H9 (cell line): ENCODE results near the gene UMAD1. TPM values are rescaled to one million over a fixed set of nuclear protein-coding genes. Genes with fewer than 3 reads are reported as not detected.

ENCODE experiments used
- DNase-seq: peaks from one replicate; pipeline ENCODE4 v3.0.0-alpha.2; 2017
- H2AFZ ChIP-seq: one replicate; pipeline ENCODE4 v1.6.1; 2013; ENCODE audit warnings: mild to moderate bottlenecking, low read length, control low read depth, moderate library complexity
- H2AK5ac ChIP-seq: 2 replicates; pipeline ENCODE4 v1.6.1; 2013; ENCODE audit warnings: low read length, control low read depth, mixed read lengths; ENCODE audit not compliant: insufficient read length
- H2BK120ac ChIP-seq: one replicate; pipeline ENCODE4 v1.6.1; 2013; ENCODE audit warnings: low read depth, mild to moderate bottlenecking, low read length, control low read depth, inconsistent platforms; ENCODE audit not compliant: poor library complexity, severe bottlenecking
- H2BK12ac ChIP-seq: 2 replicates; pipeline ENCODE4 v1.6.1; 2013; ENCODE audit warnings: low read length, control low read depth, mixed read lengths, low read depth; ENCODE audit not compliant: insufficient read length
- H2BK15ac ChIP-seq: 2 replicates; pipeline ENCODE4 v1.6.1; 2013; ENCODE audit warnings: low read depth, low read length, control low read depth
- H2BK20ac ChIP-seq: one replicate; pipeline ENCODE4 v1.6.1; 2013; ENCODE audit warnings: low read depth, mild to moderate bottlenecking, low read length, control low read depth, inconsistent platforms; ENCODE audit not compliant: poor library complexity, severe bottlenecking
- H2BK5ac ChIP-seq: 2 replicates; pipeline ENCODE4 v1.6.1; 2013; ENCODE audit warnings: low read length, control low read depth, mixed read lengths; ENCODE audit not compliant: insufficient read length
- H3K14ac ChIP-seq: 2 replicates; pipeline ENCODE4 v1.6.1; 2013; ENCODE audit warnings: low read length, control low read depth; ENCODE audit not compliant: insufficient read depth
- H3K18ac ChIP-seq: 2 replicates; pipeline ENCODE4 v1.6.1; 2013; ENCODE audit warnings: low read depth, mild to moderate bottlenecking, mixed read lengths, low read length, control low read depth; ENCODE audit not compliant: insufficient read length
- H3K23ac ChIP-seq: 2 replicates; pipeline ENCODE4 v1.6.1; 2013; ENCODE audit warnings: low read length, control low read depth, mixed read lengths, low read depth; ENCODE audit not compliant: insufficient read length
- H3K23me2 ChIP-seq: 2 replicates; pipeline ENCODE4 v1.6.1; 2013; ENCODE audit warnings: low read depth, mild to moderate bottlenecking, mixed read lengths, low read length, control low read depth; ENCODE audit not compliant: insufficient read length, poor library complexity, severe bottlenecking
- H3K27ac ChIP-seq: 2 replicates; pipeline ENCODE4 v1.5.1; 2013; ENCODE audit warnings: low read length, control low read depth, mixed read lengths, low read depth; ENCODE audit not compliant: insufficient read length
- H3K27me3 ChIP-seq: 2 replicates; pipeline ENCODE4 v1.6.1; 2013; ENCODE audit warnings: low read length, control low read depth, inconsistent platforms; ENCODE audit not compliant: insufficient read depth
- H3K4ac ChIP-seq: 2 replicates; pipeline ENCODE4 v1.6.1; 2013; ENCODE audit warnings: low read depth, mild to moderate bottlenecking, control low read depth, inconsistent platforms, low read length, moderate library complexity
- H3K4me1 ChIP-seq: 2 replicates; pipeline ENCODE4 v1.6.1; 2013; ENCODE audit warnings: low read length, control low read depth, inconsistent platforms; ENCODE audit not compliant: insufficient read depth
- H3K4me2 ChIP-seq: 2 replicates; pipeline ENCODE4 v1.6.1; 2013; ENCODE audit warnings: low read length, control low read depth, mixed read lengths; ENCODE audit not compliant: insufficient read length, insufficient read depth
- H3K56ac ChIP-seq: 2 replicates; pipeline ENCODE4 v1.6.1; 2013; ENCODE audit warnings: low read depth, mild to moderate bottlenecking, mixed read lengths, low read length, control low read depth; ENCODE audit not compliant: insufficient read length
- H3K79me1 ChIP-seq: 2 replicates; pipeline ENCODE4 v1.6.1; 2013; ENCODE audit warnings: low read depth, mild to moderate bottlenecking, moderate library complexity, low read length, control low read depth, inconsistent platforms; ENCODE audit not compliant: insufficient read depth, poor library complexity, severe bottlenecking
- H3K79me2 ChIP-seq: 2 replicates; pipeline ENCODE4 v1.6.1; 2013; ENCODE audit warnings: low read length, control low read depth, inconsistent platforms; ENCODE audit not compliant: insufficient read depth
- H3K9ac ChIP-seq: 2 replicates; pipeline ENCODE4 v1.6.1; 2013; ENCODE audit warnings: low read length, control low read depth, mixed read lengths; ENCODE audit not compliant: insufficient read length; ENCODE audit errors: extremely low read depth
- H3K9me3 ChIP-seq: one replicate; pipeline ENCODE4 v1.6.1; 2013; ENCODE audit warnings: low read depth, low read length, inconsistent platforms; ENCODE audit not compliant: control insufficient read depth
- H3T11ph ChIP-seq: one replicate; pipeline ENCODE4 v1.6.1; 2013; ENCODE audit warnings: mild to moderate bottlenecking, low read length, control low read depth, inconsistent platforms
- H4K20me1 ChIP-seq: one replicate; pipeline ENCODE4 v1.6.1; 2013; ENCODE audit not compliant: control insufficient read depth, insufficient read length, insufficient read depth
- H4K5ac ChIP-seq: 2 replicates; pipeline ENCODE4 v1.6.1; 2013; ENCODE audit warnings: low read depth, mild to moderate bottlenecking, mixed read lengths, low read length, control low read depth; ENCODE audit not compliant: insufficient read length
- H4K8ac ChIP-seq: replicated peaks from 2 replicates; pipeline ENCODE4 v1.6.1; 2013; ENCODE audit warnings: low read length, control low read depth, mixed read lengths, low read depth; ENCODE audit not compliant: insufficient read length
- H4K91ac ChIP-seq: 2 replicates; pipeline ENCODE4 v1.6.1; 2013; ENCODE audit warnings: low read depth, mild to moderate bottlenecking, moderate library complexity, mixed read lengths, low read length, control low read depth; ENCODE audit not compliant: insufficient read length
- H3K27ac Mint-ChIP-seq, 3 experiments: 2 replicates in 2 of 3; 3 replicates in 1 of 3; pipeline ENCODE4 v1.8.0; 2020 to 2021; ENCODE audit warnings: mixed read lengths in 3 of 3, mild to moderate bottlenecking in 1 of 3, moderate library complexity in 1 of 3
- H3K27me3 Mint-ChIP-seq: 2 replicates; pipeline ENCODE4 v1.8.0; 2021; ENCODE audit warnings: low read depth, mild to moderate bottlenecking, moderate library complexity, mixed read lengths
- H3K36me3 Mint-ChIP-seq, 3 experiments: 2 replicates in 2 of 3; 3 replicates in 1 of 3; pipeline ENCODE4 v1.8.0; 2020 to 2021; ENCODE audit warnings: low read depth in 3 of 3, mixed read lengths in 3 of 3; ENCODE audit not compliant: insufficient read depth in 1 of 3
- H3K4me1 Mint-ChIP-seq, 2 experiments: 2 replicates each; pipeline ENCODE4 v1.8.0; 2020; ENCODE audit warnings: mixed read lengths in 2 of 2
- H3K4me3 Mint-ChIP-seq, 2 experiments: 2 replicates in 1 of 2; 3 replicates in 1 of 2; pipeline ENCODE4 v1.8.0; 2020 to 2021; ENCODE audit warnings: mild to moderate bottlenecking in 2 of 2, mixed read lengths in 2 of 2, moderate library complexity in 1 of 2
- H3K9me3 Mint-ChIP-seq, 2 experiments: 2 replicates in 1 of 2; 3 replicates in 1 of 2; pipeline ENCODE4 v1.8.0; 2020; ENCODE audit warnings: mild to moderate bottlenecking in 2 of 2, mixed read lengths in 2 of 2, moderate library complexity in 1 of 2
- WGBS: extraction: QIAGEN DNeasy Blood & Tissue Kit; methylation state at CpG from one replicate; pipeline ENCODE4 v1.1.7; 2013; ENCODE audit warnings: missing lambda C conversion rate, low lambda C conversion rate, mixed read lengths; ENCODE audit not compliant: insufficient read length; ENCODE audit errors: extremely low coverage; 5-methylcytosine and 5-hydroxymethylcytosine counted together
- total RNA-seq: library from RNA; stranded (reverse); gene quantifications from 2 replicates; pipeline ENCODE4 v1.2.1, GENCODE V29; 2021
- TF ChIP-seq, protein P1 (sequence below): fragments of 200-600 bp; sonication (generic); conservative IDR thresholded peaks from 3 replicates; pipeline ENCODE4 v1.8.0; 2021; ENCODE audit warnings: antibody characterized with exemption, mild to moderate bottlenecking

Gene UMAD1
- total RNA-seq, 1 experiment from 2014 or later: 8.9 TPM

DNA sequence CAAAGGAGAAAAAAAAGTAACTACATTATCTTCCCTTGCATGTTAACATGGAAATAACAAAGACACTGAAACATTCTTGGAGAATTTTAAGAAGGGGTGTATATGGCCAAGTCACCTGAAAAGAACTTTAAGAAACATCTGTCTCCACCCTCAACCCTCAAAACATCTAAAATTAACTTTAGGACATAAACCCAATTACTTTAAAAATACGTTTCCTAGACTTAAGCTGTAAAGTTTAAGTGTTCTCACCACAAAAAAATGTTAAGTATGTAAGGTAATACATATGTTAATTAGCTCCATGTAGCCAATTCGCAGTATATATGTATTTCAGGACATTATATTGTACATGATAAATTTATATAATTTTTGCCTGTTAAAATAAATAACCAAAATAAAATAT is 257.0 kb downstream of the UMAD1 start:
- H3K9me3 ChIP-seq: no peaks in the 10 kb centered on the region
- no peaks in the 10 kb centered on the region for H3K79me1 ChIP-seq
- H3K4me1 ChIP-seq: peaks cover 2% of the 10 kb centered on the region; the same call in 1 of the 2 replicates
- H3K23me2 ChIP-seq: no peaks in the 10 kb centered on the region
- WGBS: no CpG with 5 or more reads among the region's 2 CpGs
- no peaks in the 10 kb centered on the region for H3K27me3 ChIP-seq
- H2BK12ac ChIP-seq: no peak overlapping the region
- no peak overlapping the region for H3K4ac ChIP-seq
- peak overlapping the region; percentile 12 for H3K27ac ChIP-seq
- no peak overlapping the region for H4K8ac ChIP-seq
- H3K36me3 Mint-ChIP-seq: no peaks in the 10 kb centered on the region; a peak in 1 of 7 replicates
- H3K23ac ChIP-seq: no peak overlapping the region
- H3K79me2 ChIP-seq: no peaks in the 10 kb centered on the region
- no peak overlapping the region for H4K91ac ChIP-seq
- no peaks in the 10 kb centered on the region for H3K9me3 Mint-ChIP-seq
- no peak overlapping the region for H3K9ac ChIP-seq
- no peak overlapping the region for H3K56ac ChIP-seq
- H3T11ph ChIP-seq: no peak overlapping the region
- H4K5ac ChIP-seq: no peak overlapping the region
- no peak overlapping the region for H2BK20ac ChIP-seq
- H3K4me2 ChIP-seq: no peak overlapping the region
- H4K20me1 ChIP-seq: no peaks in the 10 kb centered on the region
- no peak overlapping the region for H2BK15ac ChIP-seq
- H3K27ac Mint-ChIP-seq: peak overlapping the region; percentile 62 to 76 (median 74); a peak in 6 of 7 replicates
- no peak overlapping the region for H2BK120ac ChIP-seq
- TF ChIP-seq, protein P1, sequence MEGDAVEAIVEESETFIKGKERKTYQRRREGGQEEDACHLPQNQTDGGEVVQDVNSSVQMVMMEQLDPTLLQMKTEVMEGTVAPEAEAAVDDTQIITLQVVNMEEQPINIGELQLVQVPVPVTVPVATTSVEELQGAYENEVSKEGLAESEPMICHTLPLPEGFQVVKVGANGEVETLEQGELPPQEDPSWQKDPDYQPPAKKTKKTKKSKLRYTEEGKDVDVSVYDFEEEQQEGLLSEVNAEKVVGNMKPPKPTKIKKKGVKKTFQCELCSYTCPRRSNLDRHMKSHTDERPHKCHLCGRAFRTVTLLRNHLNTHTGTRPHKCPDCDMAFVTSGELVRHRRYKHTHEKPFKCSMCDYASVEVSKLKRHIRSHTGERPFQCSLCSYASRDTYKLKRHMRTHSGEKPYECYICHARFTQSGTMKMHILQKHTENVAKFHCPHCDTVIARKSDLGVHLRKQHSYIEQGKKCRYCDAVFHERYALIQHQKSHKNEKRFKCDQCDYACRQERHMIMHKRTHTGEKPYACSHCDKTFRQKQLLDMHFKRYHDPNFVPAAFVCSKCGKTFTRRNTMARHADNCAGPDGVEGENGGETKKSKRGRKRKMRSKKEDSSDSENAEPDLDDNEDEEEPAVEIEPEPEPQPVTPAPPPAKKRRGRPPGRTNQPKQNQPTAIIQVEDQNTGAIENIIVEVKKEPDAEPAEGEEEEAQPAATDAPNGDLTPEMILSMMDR: no peak
- no peak overlapping the region for H3K4me3 Mint-ChIP-seq
- DNase-seq: no peak
- H2AK5ac ChIP-seq: no peak overlapping the region
- peaks cover 29 to 33% of the 10 kb centered on the region in 2 experiments for H3K4me1 Mint-ChIP-seq
- no peak overlapping the region for H2AFZ ChIP-seq
- H3K18ac ChIP-seq: no peak overlapping the region
- H3K27me3 Mint-ChIP-seq: no peaks in the 10 kb centered on the region
- H2BK5ac ChIP-seq: no peak overlapping the region
- H3K14ac ChIP-seq: no peak overlapping the region
